H1 (cell line): ENCODE measurements around the gene DEPP1. TPM values are rescaled to one million over a fixed set of nuclear protein-coding genes. Genes with fewer than 3 reads are reported as not detected.

Source experiments
- ASH2L ChIP-seq: fragments of 200-600, 300-600 bp; sonication (generic); IDR thresholded peaks from one replicate; pipeline ENCODE4 v1.7.1; 2017; ENCODE audit warnings: low read length
- BRCA1 ChIP-seq: IDR thresholded peaks from 2 replicates; pipeline ENCODE4 v1.6.1; 2012; ENCODE audit warnings: low read depth, low read length, improper control_type of control experiment
- CBX8 ChIP-seq: fragments of 300-800, 300-1000 bp; sonication (generic); IDR thresholded peaks from 2 replicates; pipeline ENCODE4 v1.7.1; 2016; ENCODE audit warnings: low read depth, low read length, borderline replicate concordance
- EZH2 ChIP-seq: fragments of 200-600 bp; sonication (generic); IDR thresholded peaks from 2 replicates; pipeline ENCODE4 v1.7.1; 2012; ENCODE audit warnings: low read depth, mild to moderate bottlenecking, moderate library complexity, low read length, inconsistent platforms; ENCODE audit not compliant: severe bottlenecking
- GABPA ChIP-seq: IDR thresholded peaks from 2 replicates; pipeline ENCODE4 v1.6.1; 2011; ENCODE audit warnings: mild to moderate bottlenecking, low read length, moderate library complexity, borderline replicate concordance; ENCODE audit not compliant: insufficient read depth
- JUN ChIP-seq: IDR thresholded peaks from 2 replicates; pipeline ENCODE4 v1.6.1; 2011; ENCODE audit warnings: low read depth, mild to moderate bottlenecking, improper control_type of control experiment, low read length
- JUND ChIP-seq: IDR thresholded peaks from 2 replicates; pipeline ENCODE4 v1.6.1; 2011; ENCODE audit warnings: mild to moderate bottlenecking, improper control_type of control experiment, low read length
- TEAD4 ChIP-seq: IDR thresholded peaks from 2 replicates; pipeline ENCODE4 v1.6.1; 2012; ENCODE audit warnings: low read depth, low read length, inconsistent platforms, mixed read lengths
- polyA plus RNA-seq, 7 experiments: library from polyadenylated mRNA; depleted of rRNA in 3 of 7; stranded (reverse) in 5 of 7; unstranded in 2 of 7; fragments of >200 nt in 5 of 7; fragments of 200-250 nt in 2 of 7; gene quantifications; 1 replicate in 5 of 7; 2 replicates in 1 of 7; 4 replicates in 1 of 7; pipeline versions ENCODE4 v1.2.1 to v1.2.3, GENCODE V29; 2011 to 2013; ENCODE audit warnings: missing spikeins in 2 of 7, mixed read lengths in 2 of 7
- total RNA-seq: library from RNA; stranded (reverse); fragmentation: NEBNext Ultra II Directional; extraction: Animal tissue kit (Norgen Biotek cat#: 25700); gene quantifications from 2 replicates; pipeline ENCODE4 v1.2.1, GENCODE V29; 2021
- TF ChIP-seq, protein P1 (sequence below): fragments of 300-600 bp; sonication (generic); IDR thresholded peaks from 2 replicates; pipeline ENCODE4 v1.7.1; 2012; ENCODE audit warnings: low read length, moderate library complexity, mild to moderate bottlenecking, inconsistent platforms; ENCODE audit not compliant: insufficient replicate concordance
- TF ChIP-seq, protein P2 (sequence below): IDR thresholded peaks from 2 replicates; pipeline ENCODE4 v1.6.1; 2011; ENCODE audit warnings: low read depth, mild to moderate bottlenecking, low read length; ENCODE audit not compliant: insufficient read depth

The DEPP1 gene
- total and polyA plus RNA-seq, 2 of the 8 experiments (the other 6 are each of a cell fraction or from before 2014, with no cell fraction given), result 0.67 to 4.5 TPM

DNA sequence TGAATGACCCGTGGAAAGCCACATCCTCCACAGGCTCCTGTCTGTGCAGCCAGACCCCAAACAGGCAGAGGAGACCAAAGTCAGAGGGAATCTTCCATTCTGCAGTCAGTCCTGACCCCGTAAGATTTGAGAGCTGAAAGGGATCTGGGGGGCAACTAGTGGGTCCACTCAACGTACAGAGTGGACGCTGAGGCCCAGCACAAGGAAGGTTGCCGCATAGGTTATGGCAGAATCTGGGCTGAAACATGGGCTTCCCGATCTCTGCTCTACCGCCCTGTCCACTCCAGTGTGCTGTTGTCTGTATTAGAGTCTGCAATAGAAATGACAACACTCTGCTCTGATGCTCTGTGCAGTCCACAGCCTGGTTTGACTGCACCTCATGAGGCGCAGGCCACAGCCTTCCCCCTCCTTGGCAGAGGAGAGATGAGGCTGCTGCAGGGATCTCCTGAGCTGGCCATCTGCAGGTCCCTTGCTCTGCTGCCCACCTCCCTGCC lies 14.2 kb upstream of the DEPP1 start (continued):
- TF ChIP-seq, protein P1, sequence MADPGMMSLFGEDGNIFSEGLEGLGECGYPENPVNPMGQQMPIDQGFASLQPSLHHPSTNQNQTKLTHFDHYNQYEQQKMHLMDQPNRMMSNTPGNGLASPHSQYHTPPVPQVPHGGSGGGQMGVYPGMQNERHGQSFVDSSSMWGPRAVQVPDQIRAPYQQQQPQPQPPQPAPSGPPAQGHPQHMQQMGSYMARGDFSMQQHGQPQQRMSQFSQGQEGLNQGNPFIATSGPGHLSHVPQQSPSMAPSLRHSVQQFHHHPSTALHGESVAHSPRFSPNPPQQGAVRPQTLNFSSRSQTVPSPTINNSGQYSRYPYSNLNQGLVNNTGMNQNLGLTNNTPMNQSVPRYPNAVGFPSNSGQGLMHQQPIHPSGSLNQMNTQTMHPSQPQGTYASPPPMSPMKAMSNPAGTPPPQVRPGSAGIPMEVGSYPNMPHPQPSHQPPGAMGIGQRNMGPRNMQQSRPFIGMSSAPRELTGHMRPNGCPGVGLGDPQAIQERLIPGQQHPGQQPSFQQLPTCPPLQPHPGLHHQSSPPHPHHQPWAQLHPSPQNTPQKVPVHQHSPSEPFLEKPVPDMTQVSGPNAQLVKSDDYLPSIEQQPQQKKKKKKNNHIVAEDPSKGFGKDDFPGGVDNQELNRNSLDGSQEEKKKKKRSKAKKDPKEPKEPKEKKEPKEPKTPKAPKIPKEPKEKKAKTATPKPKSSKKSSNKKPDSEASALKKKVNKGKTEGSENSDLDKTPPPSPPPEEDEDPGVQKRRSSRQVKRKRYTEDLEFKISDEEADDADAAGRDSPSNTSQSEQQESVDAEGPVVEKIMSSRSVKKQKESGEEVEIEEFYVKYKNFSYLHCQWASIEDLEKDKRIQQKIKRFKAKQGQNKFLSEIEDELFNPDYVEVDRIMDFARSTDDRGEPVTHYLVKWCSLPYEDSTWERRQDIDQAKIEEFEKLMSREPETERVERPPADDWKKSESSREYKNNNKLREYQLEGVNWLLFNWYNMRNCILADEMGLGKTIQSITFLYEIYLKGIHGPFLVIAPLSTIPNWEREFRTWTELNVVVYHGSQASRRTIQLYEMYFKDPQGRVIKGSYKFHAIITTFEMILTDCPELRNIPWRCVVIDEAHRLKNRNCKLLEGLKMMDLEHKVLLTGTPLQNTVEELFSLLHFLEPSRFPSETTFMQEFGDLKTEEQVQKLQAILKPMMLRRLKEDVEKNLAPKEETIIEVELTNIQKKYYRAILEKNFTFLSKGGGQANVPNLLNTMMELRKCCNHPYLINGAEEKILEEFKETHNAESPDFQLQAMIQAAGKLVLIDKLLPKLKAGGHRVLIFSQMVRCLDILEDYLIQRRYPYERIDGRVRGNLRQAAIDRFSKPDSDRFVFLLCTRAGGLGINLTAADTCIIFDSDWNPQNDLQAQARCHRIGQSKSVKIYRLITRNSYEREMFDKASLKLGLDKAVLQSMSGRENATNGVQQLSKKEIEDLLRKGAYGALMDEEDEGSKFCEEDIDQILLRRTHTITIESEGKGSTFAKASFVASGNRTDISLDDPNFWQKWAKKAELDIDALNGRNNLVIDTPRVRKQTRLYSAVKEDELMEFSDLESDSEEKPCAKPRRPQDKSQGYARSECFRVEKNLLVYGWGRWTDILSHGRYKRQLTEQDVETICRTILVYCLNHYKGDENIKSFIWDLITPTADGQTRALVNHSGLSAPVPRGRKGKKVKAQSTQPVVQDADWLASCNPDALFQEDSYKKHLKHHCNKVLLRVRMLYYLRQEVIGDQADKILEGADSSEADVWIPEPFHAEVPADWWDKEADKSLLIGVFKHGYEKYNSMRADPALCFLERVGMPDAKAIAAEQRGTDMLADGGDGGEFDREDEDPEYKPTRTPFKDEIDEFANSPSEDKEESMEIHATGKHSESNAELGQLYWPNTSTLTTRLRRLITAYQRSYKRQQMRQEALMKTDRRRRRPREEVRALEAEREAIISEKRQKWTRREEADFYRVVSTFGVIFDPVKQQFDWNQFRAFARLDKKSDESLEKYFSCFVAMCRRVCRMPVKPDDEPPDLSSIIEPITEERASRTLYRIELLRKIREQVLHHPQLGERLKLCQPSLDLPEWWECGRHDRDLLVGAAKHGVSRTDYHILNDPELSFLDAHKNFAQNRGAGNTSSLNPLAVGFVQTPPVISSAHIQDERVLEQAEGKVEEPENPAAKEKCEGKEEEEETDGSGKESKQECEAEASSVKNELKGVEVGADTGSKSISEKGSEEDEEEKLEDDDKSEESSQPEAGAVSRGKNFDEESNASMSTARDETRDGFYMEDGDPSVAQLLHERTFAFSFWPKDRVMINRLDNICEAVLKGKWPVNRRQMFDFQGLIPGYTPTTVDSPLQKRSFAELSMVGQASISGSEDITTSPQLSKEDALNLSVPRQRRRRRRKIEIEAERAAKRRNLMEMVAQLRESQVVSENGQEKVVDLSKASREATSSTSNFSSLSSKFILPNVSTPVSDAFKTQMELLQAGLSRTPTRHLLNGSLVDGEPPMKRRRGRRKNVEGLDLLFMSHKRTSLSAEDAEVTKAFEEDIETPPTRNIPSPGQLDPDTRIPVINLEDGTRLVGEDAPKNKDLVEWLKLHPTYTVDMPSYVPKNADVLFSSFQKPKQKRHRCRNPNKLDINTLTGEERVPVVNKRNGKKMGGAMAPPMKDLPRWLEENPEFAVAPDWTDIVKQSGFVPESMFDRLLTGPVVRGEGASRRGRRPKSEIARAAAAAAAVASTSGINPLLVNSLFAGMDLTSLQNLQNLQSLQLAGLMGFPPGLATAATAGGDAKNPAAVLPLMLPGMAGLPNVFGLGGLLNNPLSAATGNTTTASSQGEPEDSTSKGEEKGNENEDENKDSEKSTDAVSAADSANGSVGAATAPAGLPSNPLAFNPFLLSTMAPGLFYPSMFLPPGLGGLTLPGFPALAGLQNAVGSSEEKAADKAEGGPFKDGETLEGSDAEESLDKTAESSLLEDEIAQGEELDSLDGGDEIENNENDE, result no peak
- TF ChIP-seq CBX8 (no peak), JUND (no peak), BRCA1 (no peak), EZH2 (no peak), JUN (no peak), TEAD4 (no peak), ASH2L (no peak), GABPA (no peak)
- TF ChIP-seq, protein P2, sequence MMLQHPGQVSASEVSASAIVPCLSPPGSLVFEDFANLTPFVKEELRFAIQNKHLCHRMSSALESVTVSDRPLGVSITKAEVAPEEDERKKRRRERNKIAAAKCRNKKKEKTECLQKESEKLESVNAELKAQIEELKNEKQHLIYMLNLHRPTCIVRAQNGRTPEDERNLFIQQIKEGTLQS, result no peak
